PC-9 (cell line): Measurements from ENCODE around the gene ERN1.

Experiments used
- CTCF ChIP-seq: fragments of 200-600 bp; sonication (generic); conservative IDR thresholded peaks from 2 replicates; pipeline ENCODE4 v1.6.1; 2017; ENCODE audit warnings: mixed run types, antibody characterized with exemption, mild to moderate bottlenecking, moderate library complexity
- EZH2 ChIP-seq: fragments of 200-600 bp; sonication (generic); IDR thresholded peaks from 2 replicates; pipeline ENCODE4 v1.8.0; 2017; ENCODE audit warnings: antibody characterized with exemption, low read depth

GRCh38 chr17:64164596-64165285 is 34.8 kb upstream of the ERN1 start:
- TF ChIP-seq CTCF (no peak), EZH2 (no peak)
